ENCODE results near the gene MXI1.

DNA sequence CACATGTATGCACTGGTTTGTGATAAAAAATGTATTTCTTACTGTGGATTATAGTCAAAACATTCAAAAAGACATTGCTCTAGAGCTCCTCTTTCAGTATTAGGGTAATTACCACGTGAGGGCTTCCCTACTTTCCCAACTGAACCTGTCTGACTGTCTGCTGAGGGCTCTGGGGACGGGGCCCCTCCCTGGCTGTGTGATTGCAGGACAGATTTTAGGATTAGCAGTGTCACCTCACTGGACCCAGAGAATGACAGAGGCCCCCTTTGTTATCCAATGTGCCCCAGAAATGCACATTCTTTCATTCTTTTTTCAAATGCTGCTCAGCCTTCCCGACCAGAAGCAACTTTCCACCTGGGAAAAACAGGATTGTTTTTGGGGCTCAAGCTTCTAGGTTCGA is 43.6 kb upstream of the MXI1 start:
- TF ChIP-seq, protein P1, sequence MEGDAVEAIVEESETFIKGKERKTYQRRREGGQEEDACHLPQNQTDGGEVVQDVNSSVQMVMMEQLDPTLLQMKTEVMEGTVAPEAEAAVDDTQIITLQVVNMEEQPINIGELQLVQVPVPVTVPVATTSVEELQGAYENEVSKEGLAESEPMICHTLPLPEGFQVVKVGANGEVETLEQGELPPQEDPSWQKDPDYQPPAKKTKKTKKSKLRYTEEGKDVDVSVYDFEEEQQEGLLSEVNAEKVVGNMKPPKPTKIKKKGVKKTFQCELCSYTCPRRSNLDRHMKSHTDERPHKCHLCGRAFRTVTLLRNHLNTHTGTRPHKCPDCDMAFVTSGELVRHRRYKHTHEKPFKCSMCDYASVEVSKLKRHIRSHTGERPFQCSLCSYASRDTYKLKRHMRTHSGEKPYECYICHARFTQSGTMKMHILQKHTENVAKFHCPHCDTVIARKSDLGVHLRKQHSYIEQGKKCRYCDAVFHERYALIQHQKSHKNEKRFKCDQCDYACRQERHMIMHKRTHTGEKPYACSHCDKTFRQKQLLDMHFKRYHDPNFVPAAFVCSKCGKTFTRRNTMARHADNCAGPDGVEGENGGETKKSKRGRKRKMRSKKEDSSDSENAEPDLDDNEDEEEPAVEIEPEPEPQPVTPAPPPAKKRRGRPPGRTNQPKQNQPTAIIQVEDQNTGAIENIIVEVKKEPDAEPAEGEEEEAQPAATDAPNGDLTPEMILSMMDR (IDR thresholded peaks at IDR 0.05; ENCODE audit: low read depth, low read length, missing input control), result no peak
- TF ChIP-seq RAD21 (IDR thresholded peaks at IDR 0.05) (no peak), HNF4A (conservative IDR thresholded peaks at IDR 0.05) (no peak), TAF1 (conservative IDR thresholded peaks at IDR 0.05) (no peak), FOXA1 (IDR thresholded peaks at IDR 0.05) (no peak), EGR1 (IDR thresholded peaks at IDR 0.05; ENCODE audit: low read depth in 2 of 2) (no peak), YY1 (IDR thresholded peaks at IDR 0.05) (no peak), NR2F2 (IDR thresholded peaks at IDR 0.05) (no peak), SP1 (IDR thresholded peaks at IDR 0.05) (no peak), GABPA (IDR thresholded peaks at IDR 0.05 in 1 of 2, conservative IDR thresholded peaks at IDR 0.05 in 1 of 2) (no peak)
- TF ChIP-seq, protein P2, sequence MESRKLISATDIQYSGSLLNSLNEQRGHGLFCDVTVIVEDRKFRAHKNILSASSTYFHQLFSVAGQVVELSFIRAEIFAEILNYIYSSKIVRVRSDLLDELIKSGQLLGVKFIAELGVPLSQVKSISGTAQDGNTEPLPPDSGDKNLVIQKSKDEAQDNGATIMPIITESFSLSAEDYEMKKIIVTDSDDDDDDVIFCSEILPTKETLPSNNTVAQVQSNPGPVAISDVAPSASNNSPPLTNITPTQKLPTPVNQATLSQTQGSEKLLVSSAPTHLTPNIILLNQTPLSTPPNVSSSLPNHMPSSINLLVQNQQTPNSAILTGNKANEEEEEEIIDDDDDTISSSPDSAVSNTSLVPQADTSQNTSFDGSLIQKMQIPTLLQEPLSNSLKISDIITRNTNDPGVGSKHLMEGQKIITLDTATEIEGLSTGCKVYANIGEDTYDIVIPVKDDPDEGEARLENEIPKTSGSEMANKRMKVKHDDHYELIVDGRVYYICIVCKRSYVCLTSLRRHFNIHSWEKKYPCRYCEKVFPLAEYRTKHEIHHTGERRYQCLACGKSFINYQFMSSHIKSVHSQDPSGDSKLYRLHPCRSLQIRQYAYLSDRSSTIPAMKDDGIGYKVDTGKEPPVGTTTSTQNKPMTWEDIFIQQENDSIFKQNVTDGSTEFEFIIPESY (IDR thresholded peaks at IDR 0.05), result no peak
- TF ChIP-seq, protein P3, sequence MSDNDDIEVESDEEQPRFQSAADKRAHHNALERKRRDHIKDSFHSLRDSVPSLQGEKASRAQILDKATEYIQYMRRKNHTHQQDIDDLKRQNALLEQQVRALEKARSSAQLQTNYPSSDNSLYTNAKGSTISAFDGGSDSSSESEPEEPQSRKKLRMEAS (IDR thresholded peaks at IDR 0.05), result no peak
- TF ChIP-seq, protein P4, sequence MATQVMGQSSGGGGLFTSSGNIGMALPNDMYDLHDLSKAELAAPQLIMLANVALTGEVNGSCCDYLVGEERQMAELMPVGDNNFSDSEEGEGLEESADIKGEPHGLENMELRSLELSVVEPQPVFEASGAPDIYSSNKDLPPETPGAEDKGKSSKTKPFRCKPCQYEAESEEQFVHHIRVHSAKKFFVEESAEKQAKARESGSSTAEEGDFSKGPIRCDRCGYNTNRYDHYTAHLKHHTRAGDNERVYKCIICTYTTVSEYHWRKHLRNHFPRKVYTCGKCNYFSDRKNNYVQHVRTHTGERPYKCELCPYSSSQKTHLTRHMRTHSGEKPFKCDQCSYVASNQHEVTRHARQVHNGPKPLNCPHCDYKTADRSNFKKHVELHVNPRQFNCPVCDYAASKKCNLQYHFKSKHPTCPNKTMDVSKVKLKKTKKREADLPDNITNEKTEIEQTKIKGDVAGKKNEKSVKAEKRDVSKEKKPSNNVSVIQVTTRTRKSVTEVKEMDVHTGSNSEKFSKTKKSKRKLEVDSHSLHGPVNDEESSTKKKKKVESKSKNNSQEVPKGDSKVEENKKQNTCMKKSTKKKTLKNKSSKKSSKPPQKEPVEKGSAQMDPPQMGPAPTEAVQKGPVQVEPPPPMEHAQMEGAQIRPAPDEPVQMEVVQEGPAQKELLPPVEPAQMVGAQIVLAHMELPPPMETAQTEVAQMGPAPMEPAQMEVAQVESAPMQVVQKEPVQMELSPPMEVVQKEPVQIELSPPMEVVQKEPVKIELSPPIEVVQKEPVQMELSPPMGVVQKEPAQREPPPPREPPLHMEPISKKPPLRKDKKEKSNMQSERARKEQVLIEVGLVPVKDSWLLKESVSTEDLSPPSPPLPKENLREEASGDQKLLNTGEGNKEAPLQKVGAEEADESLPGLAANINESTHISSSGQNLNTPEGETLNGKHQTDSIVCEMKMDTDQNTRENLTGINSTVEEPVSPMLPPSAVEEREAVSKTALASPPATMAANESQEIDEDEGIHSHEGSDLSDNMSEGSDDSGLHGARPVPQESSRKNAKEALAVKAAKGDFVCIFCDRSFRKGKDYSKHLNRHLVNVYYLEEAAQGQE (IDR thresholded peaks at IDR 0.05), result no peak
- TF ChIP-seq, protein P5, sequence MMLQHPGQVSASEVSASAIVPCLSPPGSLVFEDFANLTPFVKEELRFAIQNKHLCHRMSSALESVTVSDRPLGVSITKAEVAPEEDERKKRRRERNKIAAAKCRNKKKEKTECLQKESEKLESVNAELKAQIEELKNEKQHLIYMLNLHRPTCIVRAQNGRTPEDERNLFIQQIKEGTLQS (IDR thresholded peaks at IDR 0.05), result no peak
